Neural cell (in vitro differentiated cells): ENCODE results near the gene CHCHD3. TPM values are rescaled to one million over a fixed set of nuclear protein-coding genes. Genes with fewer than 3 reads are reported as not detected.

Experiments
- H2AFZ ChIP-seq: fragments of 200-600, 300-800 bp; sonication (generic), shearing (Covaris generic); 2 replicates; pipeline ENCODE4 v1.6.0; 2014; ENCODE audit warnings: low read depth, mild to moderate bottlenecking, antibody characterized with exemption, low read length, moderate library complexity
- H3F3A ChIP-seq: fragments of 200-600 bp; shearing (Covaris generic); 2 replicates; pipeline ENCODE4 v1.6.1; 2016; ENCODE audit warnings: mild to moderate bottlenecking, moderate library complexity, mixed read lengths, antibody characterized with exemption, low read length; ENCODE audit not compliant: insufficient read depth, poor library complexity, severe bottlenecking
- H3K27ac ChIP-seq: fragments of 200-600, 300-800 bp; sonication (generic), shearing (Covaris generic); 2 replicates; pipeline ENCODE4 v1.5.1; 2014; ENCODE audit warnings: mild to moderate bottlenecking, low read length, moderate library complexity
- H3K27me3 ChIP-seq: fragments of 300-800, 200-600 bp; sonication (generic), shearing (Covaris generic); 2 replicates; pipeline ENCODE4 v1.6.0; 2014; ENCODE audit warnings: mild to moderate bottlenecking, low read depth, low read length, moderate library complexity; ENCODE audit not compliant: insufficient read depth
- H3K36me3 ChIP-seq: fragments of 300-800, 200-600 bp; sonication (generic), shearing (Covaris generic); 2 replicates; pipeline ENCODE4 v1.5.1; 2014; ENCODE audit warnings: mild to moderate bottlenecking, antibody characterized with exemption, low read length, moderate library complexity; ENCODE audit not compliant: insufficient read depth
- H3K4me2 ChIP-seq: fragments of 300-800, 200-600 bp; sonication (generic), shearing (Covaris generic); 2 replicates; pipeline ENCODE4 v1.6.0; 2014; ENCODE audit warnings: mild to moderate bottlenecking, low read length
- H3K4me3 ChIP-seq: fragments of 300-800, 200-600 bp; sonication (generic), shearing (Covaris generic); 2 replicates; pipeline ENCODE4 v1.5.1; 2014; ENCODE audit warnings: mild to moderate bottlenecking, low read length, moderate library complexity
- H3K79me2 ChIP-seq: fragments of 200-600 bp; shearing (Covaris generic); replicated peaks from 2 replicates; pipeline ENCODE4 v1.6.0; 2014; ENCODE audit warnings: mild to moderate bottlenecking, low read length, moderate library complexity; ENCODE audit not compliant: insufficient read depth
- H3K9ac ChIP-seq: fragments of 300-800, 200-600 bp; sonication (generic), shearing (Covaris generic); 2 replicates; pipeline ENCODE4 v1.6.1; 2016; ENCODE audit warnings: mild to moderate bottlenecking, low read length, mixed read lengths
- H3K9me2 ChIP-seq: fragments of 200-600 bp; shearing (Covaris generic); 2 replicates; pipeline ENCODE4 v1.6.1; 2016; ENCODE audit warnings: mild to moderate bottlenecking, low read length, mixed read lengths; ENCODE audit not compliant: insufficient read depth
- H3K9me3 ChIP-seq: fragments of 200-600, 300-800 bp; sonication (generic), shearing (Covaris generic); 2 replicates; pipeline ENCODE4 v1.6.1; 2016; ENCODE audit warnings: mild to moderate bottlenecking, mixed run types, low read length, moderate library complexity, mixed read lengths
- H4K20me1 ChIP-seq: fragments of 200-600 bp; shearing (Covaris generic); 2 replicates; pipeline ENCODE4 v1.6.1; 2016; ENCODE audit warnings: mild to moderate bottlenecking, mixed run types; ENCODE audit not compliant: insufficient read depth
- EP300 ChIP-seq: fragments of 450-650 bp; conservative IDR thresholded peaks from 2 replicates; pipeline ENCODE4 v1.6.1; 2014; ENCODE audit warnings: antibody characterized with exemption, mild to moderate bottlenecking, moderate library complexity; ENCODE audit not compliant: poor library complexity, severe bottlenecking
- EZH2 ChIP-seq: fragments of 200-600, 300-800 bp; shearing (Covaris generic), sonication (generic); IDR thresholded peaks from 2 replicates; pipeline ENCODE4 v1.6.1; 2014; ENCODE audit warnings: antibody characterized with exemption, low read length, borderline replicate concordance, mild to moderate bottlenecking; ENCODE audit not compliant: insufficient read depth, poor library complexity, severe bottlenecking
- MXI1 ChIP-seq: fragments of 450-650 bp; conservative IDR thresholded peaks from 2 replicates; pipeline ENCODE4 v1.6.1; 2014; ENCODE audit warnings: antibody characterized with exemption, mild to moderate bottlenecking; ENCODE audit not compliant: poor library complexity, severe bottlenecking
- POLR2AphosphoS5 ChIP-seq: IDR thresholded peaks from 2 replicates; pipeline ENCODE4 v1.6.1; 2012
- RAD21 ChIP-seq: fragments of 450-650 bp; conservative IDR thresholded peaks from 2 replicates; pipeline ENCODE4 v1.6.1; 2014; ENCODE audit warnings: antibody characterized with exemption, mild to moderate bottlenecking, moderate library complexity
- SMC3 ChIP-seq: fragments of 450-650 bp; conservative IDR thresholded peaks from 2 replicates; pipeline ENCODE4 v1.6.1; 2014; ENCODE audit warnings: antibody characterized with exemption, mild to moderate bottlenecking, moderate library complexity; ENCODE audit not compliant: poor library complexity
- TAF1 ChIP-seq: IDR thresholded peaks from 2 replicates; pipeline ENCODE4 v1.6.1; 2012; ENCODE audit warnings: low read depth
- polyA plus RNA-seq: library from polyadenylated mRNA; depleted of rRNA; stranded (reverse); fragments of >200 nt; gene quantifications from 2 replicates; pipeline ENCODE4 v1.2.3, GENCODE V29; 2014
- TF ChIP-seq, protein P1 (sequence below): IDR thresholded peaks from 2 replicates; pipeline ENCODE4 v1.6.1; 2012; ENCODE audit warnings: borderline replicate concordance
- TF ChIP-seq, protein P2 (sequence below): fragments of 450-650 bp; IDR thresholded peaks from 2 replicates; pipeline ENCODE4 v1.5.1; 2014; ENCODE audit warnings: antibody characterized with exemption, mild to moderate bottlenecking, moderate library complexity; ENCODE audit not compliant: poor library complexity, severe bottlenecking

CHCHD3 gene
- polyA plus RNA-seq, 1 donor from 2014 or later: 89.9 TPM

DNA sequence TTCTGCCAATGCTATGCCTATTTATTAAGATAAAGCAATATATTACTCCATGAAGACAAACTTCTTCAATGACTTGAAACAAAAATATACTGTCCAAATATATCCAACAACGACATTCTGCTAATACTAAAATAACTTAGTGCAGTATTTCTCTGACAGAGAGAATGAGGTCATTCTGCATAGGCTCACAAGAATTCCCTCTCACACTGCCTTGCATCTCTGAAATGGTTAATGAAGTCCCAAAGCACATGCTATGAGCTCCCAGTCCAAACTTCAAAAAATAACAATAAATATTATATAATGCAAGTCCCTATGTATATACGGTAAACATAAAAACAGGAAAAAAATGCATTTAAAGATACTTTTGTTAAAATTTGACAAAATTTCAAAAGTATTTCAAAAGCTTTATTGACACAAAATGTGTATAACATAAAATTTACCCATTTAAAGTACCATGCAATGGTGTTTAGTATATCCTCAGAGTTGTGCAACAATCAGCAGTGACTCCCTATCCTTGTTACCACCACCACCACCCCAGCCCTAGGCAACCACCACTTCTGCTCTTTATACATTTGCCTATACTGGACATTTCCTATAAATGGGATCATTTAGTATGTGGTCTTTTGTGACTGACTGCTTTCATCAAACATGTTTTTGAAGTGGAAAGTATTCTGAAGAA lies 27.6 kb downstream of the CHCHD3 start:
- no peak for TF ChIP-seq EZH2
- TF ChIP-seq, protein P1, sequence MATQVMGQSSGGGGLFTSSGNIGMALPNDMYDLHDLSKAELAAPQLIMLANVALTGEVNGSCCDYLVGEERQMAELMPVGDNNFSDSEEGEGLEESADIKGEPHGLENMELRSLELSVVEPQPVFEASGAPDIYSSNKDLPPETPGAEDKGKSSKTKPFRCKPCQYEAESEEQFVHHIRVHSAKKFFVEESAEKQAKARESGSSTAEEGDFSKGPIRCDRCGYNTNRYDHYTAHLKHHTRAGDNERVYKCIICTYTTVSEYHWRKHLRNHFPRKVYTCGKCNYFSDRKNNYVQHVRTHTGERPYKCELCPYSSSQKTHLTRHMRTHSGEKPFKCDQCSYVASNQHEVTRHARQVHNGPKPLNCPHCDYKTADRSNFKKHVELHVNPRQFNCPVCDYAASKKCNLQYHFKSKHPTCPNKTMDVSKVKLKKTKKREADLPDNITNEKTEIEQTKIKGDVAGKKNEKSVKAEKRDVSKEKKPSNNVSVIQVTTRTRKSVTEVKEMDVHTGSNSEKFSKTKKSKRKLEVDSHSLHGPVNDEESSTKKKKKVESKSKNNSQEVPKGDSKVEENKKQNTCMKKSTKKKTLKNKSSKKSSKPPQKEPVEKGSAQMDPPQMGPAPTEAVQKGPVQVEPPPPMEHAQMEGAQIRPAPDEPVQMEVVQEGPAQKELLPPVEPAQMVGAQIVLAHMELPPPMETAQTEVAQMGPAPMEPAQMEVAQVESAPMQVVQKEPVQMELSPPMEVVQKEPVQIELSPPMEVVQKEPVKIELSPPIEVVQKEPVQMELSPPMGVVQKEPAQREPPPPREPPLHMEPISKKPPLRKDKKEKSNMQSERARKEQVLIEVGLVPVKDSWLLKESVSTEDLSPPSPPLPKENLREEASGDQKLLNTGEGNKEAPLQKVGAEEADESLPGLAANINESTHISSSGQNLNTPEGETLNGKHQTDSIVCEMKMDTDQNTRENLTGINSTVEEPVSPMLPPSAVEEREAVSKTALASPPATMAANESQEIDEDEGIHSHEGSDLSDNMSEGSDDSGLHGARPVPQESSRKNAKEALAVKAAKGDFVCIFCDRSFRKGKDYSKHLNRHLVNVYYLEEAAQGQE: no peak
- TF ChIP-seq TAF1: no peak
- TF ChIP-seq SMC3: no peak
- TF ChIP-seq, protein P2, sequence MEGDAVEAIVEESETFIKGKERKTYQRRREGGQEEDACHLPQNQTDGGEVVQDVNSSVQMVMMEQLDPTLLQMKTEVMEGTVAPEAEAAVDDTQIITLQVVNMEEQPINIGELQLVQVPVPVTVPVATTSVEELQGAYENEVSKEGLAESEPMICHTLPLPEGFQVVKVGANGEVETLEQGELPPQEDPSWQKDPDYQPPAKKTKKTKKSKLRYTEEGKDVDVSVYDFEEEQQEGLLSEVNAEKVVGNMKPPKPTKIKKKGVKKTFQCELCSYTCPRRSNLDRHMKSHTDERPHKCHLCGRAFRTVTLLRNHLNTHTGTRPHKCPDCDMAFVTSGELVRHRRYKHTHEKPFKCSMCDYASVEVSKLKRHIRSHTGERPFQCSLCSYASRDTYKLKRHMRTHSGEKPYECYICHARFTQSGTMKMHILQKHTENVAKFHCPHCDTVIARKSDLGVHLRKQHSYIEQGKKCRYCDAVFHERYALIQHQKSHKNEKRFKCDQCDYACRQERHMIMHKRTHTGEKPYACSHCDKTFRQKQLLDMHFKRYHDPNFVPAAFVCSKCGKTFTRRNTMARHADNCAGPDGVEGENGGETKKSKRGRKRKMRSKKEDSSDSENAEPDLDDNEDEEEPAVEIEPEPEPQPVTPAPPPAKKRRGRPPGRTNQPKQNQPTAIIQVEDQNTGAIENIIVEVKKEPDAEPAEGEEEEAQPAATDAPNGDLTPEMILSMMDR: no peak
- no peak for TF ChIP-seq RAD21
- TF ChIP-seq MXI1: no peak
- no peak for TF ChIP-seq EP300
- TF ChIP-seq POLR2AphosphoS5: no peak
- Histone ChIP-seq H2AFZ (no peak overlapping the region), H3K9me2 (no peaks in the 10 kb centered on the region), H3F3A (no peaks in the 10 kb centered on the region), H3K27ac (no peak overlapping the region), H3K4me3 (no peak overlapping the region), H4K20me1 (no peaks in the 10 kb centered on the region), H3K4me2 (no peak overlapping the region), H3K27me3 (no peaks in the 10 kb centered on the region), H3K36me3 (no peaks in the 10 kb centered on the region), H3K9ac (no peak overlapping the region), H3K9me3 (no peaks in the 10 kb centered on the region), H3K79me2 (peaks cover 17% of the 10 kb centered on the region)

DNA sequence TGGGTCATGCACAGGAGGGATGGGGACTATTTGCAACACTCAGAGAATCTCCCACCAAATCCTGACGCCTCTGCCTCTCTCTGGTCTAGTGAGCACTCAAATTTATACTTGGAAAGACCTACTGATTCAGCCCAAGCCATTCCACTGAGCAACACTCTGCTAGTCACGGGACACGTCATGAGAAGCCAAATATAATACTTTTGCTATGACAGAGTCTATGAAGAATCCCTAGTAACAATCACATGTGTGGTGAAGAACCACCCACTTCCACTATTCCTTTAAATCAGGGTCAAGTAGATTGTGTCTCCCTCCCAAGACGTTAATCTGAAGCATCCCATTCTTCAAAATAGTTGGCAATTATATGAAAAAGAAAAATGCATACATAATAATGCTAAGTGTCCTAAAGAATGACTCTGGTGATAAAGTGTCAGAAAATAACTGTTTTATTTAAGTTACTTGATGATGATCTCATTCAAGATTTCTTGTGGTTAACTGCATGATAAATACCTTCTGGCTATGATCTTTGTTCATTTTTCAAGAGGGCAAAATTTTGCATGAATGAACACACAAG lies 28.5 kb downstream of the CHCHD3 start:
- no peaks in the 10 kb centered on the region for H4K20me1 ChIP-seq
- H3K27ac ChIP-seq: no peak overlapping the region
- H3K79me2 ChIP-seq: peaks cover 25% of the 10 kb centered on the region
- no peak overlapping the region for H3K4me3 ChIP-seq
- H3K27me3 ChIP-seq: no peaks in the 10 kb centered on the region
- H3K9me2 ChIP-seq: no peaks in the 10 kb centered on the region
- TF ChIP-seq EZH2 (no peak), SMC3 (no peak), TAF1 (no peak)
- TF ChIP-seq, protein P2: no peak
- H3K9ac ChIP-seq: no peak overlapping the region
- H2AFZ ChIP-seq: no peak overlapping the region
- no peaks in the 10 kb centered on the region for H3K9me3 ChIP-seq
- H3K36me3 ChIP-seq: no peaks in the 10 kb centered on the region
- no peak overlapping the region for H3K4me2 ChIP-seq
- no peaks in the 10 kb centered on the region for H3F3A ChIP-seq
